ENCODE results near the gene PCDHGB6. TPM values are rescaled to one million over a fixed set of nuclear protein-coding genes. Genes with fewer than 3 reads are reported as not detected.
"Not testable (repeated sequence)": the region's sequence is repeated elsewhere in the genome, so short reads cannot be mapped to it uniquely, and the experiment has no call there.

The PCDHGB6 gene
- total RNA-seq, result 11.9 TPM
- long read RNA-seq, result 0 reads

DNA sequence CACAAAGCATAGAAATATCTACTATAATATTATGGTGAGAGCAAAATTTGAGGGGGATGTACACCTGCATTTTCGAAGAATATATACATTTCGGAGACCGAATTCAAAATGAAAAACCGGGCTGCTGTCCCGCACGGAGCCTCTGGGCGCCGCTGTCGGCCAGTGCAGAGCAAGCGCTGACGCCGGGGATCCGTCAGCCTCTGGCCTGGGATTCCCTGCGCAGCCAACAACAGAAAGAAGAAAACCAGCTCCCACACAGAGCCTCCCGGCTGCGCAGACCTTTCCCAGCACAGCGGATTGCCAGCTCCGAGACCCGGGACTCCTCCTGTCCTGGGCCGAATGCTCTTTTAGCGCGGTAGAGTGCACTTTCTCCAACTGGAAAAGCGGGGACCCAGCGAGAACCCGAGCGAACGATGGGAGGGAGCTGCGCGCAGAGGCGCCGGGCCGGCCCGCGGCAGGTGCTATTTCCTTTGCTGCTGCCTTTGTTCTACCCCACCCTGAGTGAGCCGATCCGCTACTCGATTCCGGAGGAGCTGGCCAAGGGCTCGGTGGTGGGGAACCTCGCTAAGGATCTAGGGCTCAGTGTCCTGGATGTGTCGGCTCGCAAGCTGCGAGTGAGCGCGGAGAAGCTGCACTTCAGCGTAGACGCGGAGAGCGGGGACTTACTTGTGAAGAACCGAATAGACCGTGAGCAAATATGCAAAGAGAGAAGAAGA lies at the start of gene PCDHGB6:
TSS of gene PCDHGB6 (plus strand) at position 232 of the 716 bp plus-strand sequence. CDS start at position 414, 182 bp downstream.
- peak; percentile 71 for DNase-seq (ENCODE audit: low spot score)
- intact Hi-C loops (cut with DNase I), result not testable (repeated sequence)

DNA sequence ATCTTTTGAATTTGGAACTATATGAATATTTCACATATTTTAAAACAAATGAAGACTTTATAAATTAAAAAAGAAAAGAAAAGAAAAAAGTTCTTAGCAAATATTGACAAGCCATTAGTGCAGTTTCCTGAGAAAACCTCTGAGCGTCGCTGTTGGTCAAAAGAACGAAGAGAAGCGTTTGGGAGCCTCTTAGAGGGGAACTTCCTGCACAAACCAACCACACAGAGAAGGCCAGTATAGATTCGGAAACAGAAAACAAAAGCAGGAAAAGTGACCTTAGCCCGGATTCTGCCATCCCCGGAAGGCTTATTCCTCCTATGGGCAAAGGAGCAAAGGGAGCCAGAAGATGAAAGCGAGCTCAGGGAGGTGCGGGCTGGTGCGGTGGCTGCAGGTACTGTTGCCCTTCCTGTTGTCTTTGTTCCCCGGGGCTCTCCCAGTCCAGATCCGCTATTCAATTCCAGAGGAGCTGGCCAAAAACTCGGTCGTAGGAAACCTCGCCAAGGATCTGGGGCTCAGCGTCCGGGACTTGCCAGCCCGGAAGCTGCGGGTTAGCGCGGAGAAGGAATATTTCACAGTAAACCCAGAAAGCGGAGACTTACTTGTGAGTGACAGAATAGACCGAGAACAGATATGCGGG lies 47.9 kb upstream of the PCDHGB6 start, which contains the start of gene PCDHGB2:
TSS of gene PCDHGB2 (plus strand) at position 205 of the 637 bp plus-strand sequence. CDS start at position 347, 142 bp downstream.
- DNase-seq (ENCODE audit: low spot score), result peak; percentile 49
- intact Hi-C loops (cut with DNase I), result loop anchor here (5.0 kb wide), 1 partner anchor 42 kb away; the partner anchor contains the start of gene PCDHGA9

DNA sequence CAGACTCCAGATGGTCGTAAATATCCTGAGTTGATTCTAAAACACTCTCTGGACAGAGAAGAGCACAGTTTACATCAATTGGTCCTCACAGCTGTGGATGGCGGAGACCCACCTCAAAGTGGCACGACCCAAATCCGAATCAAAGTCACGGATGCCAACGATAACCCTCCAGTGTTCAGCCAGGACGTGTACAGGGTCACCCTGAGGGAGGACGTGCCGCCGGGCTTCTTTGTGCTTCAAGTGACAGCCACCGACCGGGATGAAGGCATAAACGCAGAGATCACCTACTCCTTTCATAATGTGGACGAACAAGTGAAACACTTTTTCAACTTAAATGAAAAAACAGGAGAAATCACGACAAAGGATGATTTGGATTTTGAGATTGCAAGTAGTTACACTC lies 47.1 kb upstream of the PCDHGB6 start:
- DNase-seq (ENCODE audit: low spot score), result no peak
- intact Hi-C loops (cut with DNase I), result no loop called here

DNA sequence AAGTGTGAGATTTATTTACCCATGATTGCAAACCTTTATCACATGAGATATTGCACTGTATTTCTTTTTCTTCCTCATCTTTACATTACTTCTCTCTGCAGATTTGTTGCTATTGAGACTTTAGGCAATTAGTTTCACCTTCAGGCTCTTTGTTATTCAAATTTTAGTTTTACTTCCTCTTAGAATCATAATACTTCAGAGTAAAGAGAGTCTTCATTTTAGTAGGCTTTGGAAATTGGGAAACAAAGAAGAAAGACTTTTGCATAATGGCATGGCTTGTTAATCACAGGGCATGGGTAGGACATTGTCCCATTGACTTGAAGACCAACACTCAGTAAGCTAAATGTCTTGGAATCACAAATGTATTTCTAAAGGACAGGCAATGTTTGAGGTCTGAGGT lies 45.1 kb upstream of the PCDHGB6 start:
- DNase-seq (ENCODE audit: low spot score), result no peak
- intact Hi-C loops (cut with DNase I), result no loop called here

DNA sequence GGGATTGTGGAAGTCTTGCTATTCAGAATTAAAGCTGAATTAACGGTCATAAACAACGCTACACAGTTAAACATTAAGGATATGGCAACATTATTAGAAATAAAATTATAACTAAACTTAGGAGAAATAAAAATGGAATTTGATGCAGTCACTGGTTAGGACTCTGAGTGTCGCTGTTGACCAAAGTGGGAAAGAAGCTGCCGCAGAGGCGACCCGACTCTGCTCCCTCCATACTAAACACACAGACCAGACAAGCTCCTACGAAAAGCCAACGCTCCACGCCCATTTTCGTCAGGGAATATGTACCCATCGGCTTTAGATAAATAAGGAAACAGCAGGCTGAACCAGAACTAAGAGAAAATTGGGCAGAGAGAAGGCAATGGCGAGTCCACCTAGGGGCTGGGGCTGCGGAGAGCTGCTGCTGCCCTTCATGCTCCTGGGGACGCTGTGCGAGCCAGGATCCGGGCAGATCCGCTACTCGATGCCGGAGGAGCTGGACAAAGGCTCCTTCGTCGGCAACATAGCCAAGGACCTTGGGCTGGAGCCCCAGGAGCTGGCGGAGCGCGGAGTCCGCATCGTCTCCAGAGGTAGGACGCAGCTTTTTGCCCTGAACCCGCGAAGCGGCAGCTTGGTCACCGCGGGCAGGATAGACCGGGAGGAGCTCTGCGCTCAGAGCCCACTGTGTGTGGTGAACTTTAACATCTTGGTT lies 43.7 kb upstream of the PCDHGB6 start, which contains the start of gene PCDHGA5:
TSS of gene PCDHGA5 (plus strand) at position 211 of the 709 bp plus-strand sequence. CDS start at position 380, 169 bp downstream.
- intact Hi-C loops (cut with DNase I), result no loop called here
- peak; percentile 49 for DNase-seq (ENCODE audit: low spot score)

DNA sequence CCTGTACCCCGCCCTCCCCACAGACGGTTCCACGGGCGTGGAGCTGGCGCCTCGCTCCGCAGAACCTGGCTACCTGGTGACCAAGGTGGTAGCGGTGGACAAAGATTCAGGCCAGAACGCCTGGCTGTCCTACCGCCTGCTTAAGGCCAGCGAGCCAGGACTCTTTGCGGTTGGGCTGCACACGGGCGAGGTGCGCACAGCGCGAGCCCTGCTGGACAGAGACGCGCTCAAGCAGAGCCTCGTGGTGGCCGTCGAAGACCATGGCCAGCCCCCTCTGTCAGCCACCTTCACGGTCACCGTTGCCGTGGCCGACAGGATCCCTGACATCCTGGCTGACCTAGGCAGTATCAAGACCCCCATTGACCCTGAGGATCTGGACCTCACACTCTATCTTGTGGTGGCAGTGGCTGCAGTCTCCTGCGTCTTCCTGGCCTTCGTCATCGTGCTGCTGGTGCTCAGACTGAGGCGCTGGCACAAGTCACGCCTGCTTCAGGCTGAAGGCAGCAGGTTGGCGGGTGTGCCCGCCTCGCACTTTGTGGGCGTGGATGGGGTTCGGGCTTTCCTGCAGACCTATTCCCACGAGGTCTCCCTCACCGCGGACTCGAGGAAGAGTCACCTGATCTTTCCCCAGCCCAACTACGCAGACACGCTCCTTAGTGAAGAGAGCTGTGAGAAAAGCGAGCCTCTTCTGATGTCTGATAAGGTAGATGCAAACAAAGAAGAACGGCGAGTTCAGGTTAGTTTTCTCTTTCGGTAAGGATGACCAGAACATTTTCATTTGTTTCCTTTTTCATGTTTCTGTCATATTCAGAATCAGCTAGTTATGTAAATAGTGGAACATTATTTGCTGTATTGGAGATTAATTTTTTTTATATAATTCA lies 41.6 kb upstream of the PCDHGB6 start:
- intact Hi-C loops (cut with DNase I), result no loop called here
- DNase-seq (ENCODE audit: low spot score), result no peak

DNA sequence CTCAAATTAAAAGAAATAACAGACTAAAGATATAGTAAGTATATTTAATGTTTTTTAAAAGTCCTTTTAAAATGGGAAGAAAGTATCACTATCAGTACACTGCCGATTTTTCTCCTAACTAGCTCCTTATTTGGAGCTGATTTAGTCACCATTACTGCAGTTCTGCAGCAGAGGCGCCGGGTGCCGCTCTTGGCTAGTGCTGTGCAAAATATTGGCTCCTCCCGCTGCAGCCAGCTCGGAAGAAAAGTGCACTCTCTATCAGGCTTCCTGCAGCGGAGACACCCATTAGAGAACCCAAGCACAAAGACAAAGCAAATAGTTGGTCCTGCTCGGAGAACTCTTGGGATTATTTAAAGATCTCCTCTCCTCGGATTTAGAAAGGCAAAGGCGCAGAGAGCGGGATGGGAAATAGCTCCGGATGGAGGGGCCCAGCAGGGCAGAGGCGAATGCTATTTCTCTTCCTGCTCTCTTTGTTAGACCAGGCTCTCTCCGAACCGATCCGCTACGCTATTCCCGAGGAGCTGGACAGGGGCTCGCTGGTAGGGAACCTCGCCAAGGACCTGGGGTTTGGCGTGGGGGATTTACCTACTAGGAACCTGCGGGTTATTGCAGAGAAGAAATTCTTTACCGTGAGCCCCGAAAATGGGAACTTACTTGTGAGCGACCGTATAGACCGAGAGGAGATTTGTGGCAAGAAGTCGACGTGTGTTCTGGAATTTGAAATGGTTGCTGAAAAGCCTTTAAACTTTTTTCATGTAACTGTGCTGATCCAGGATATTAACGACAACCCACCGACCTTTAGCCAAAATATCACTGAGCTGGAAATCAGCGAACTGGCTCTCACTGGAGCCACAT lies 37.6 kb upstream of the PCDHGB6 start, which contains the start of gene PCDHGB3:
TSS of gene PCDHGB3 (plus strand) at position 249 of the 855 bp plus-strand sequence. CDS start at position 402, 153 bp downstream.
- intact Hi-C loops (cut with DNase I), result loop anchor here (2.0 kb wide), 1 partner anchor 21 kb away; no protein-coding TSS in a partner anchor
- peak; percentile 74 for DNase-seq (ENCODE audit: low spot score)

DNA sequence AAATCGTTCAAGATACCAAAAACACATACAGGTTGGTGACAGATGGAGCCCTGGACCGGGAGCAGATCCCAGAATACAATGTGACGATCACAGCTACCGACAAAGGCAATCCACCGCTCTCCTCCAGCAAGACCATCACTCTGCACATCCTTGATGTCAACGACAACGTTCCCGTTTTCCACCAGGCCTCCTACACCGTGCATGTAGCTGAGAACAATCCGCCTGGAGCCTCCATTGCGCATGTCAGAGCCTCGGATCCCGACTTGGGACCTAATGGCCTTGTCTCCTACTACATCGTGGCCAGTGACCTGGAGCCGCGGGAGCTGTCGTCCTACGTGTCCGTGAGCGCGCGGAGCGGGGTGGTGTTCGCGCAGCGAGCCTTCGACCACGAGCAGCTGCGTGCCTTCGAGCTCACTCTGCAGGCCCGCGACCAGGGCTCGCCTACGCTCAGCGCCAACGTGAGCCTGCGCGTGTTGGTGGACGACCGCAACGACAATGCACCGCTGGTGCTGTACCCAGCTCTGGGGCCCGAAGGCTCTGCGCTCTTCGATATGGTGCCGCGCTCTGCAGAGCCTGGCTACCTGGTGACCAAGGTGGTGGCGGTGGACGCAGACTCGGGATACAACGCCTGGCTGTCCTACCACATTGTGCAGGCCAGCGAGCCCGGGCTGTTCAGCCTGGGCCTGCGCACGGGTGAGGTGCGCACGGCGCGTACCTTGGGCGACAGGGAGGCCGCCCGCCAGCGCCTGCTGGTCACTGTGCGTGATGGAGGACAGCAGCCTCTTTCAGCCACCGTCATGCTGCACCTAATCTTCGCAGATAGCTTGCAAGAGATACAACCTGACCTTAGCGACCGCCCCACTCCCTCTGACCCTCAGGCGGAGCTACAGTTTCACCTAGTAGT lies 36.0 kb upstream of the PCDHGB6 start:
- DNase-seq (ENCODE audit: low spot score), result no peak
- intact Hi-C loops (cut with DNase I), result loop anchor here (2.0 kb wide), 1 partner anchor 19 kb away; no protein-coding TSS in a partner anchor

DNA sequence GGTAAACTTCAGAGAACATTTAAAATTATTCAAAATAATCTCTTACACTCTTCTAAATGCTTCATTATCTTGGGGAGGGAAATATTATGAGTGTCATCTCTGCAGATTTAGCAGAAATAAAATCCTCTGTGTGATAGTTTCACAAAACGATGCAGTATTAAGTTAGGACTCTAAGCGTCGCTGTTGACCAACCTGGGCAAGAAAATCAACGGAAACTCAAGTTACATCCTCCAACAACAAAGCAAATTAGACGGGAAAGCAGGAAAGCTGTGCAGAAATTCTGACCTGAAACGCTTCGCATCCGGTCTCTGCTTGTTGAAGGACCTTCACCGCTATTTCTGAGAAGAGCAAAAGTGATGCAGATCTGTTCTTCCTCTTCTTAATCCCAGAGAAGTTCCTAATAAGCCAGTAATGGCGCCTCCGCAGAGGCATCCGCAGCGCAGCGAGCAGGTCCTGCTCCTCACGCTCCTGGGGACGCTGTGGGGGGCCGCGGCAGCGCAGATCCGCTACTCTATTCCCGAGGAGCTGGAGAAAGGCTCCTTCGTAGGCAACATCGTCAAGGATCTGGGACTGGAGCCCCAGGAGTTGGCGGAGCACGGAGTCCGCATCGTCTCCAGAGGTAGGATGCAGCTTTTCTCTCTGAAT lies 34.0 kb upstream of the PCDHGB6 start, which contains the start of gene PCDHGA6:
TSS of gene PCDHGA6 (plus strand) at position 219 of the 645 bp plus-strand sequence. CDS start at position 412, 193 bp downstream.
- no peak for DNase-seq (ENCODE audit: low spot score)
- intact Hi-C loops (cut with DNase I), result no loop called here

DNA sequence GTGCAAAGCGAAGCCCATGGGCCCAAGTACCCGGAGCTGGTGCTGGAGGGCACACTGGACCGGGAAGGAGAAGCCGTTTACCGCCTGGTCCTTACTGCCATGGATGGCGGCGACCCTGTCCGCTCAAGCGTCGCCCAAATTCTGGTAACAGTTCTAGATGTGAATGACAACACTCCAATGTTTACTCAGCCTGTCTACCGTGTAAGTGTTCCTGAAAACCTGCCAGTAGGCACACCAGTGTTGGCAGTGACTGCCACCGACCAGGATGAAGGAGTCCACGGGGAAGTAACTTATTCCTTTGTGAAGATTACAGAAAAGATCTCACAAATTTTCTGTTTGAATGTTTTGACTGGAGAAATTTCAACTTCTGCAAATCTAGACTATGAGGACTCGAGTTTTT lies 33.2 kb upstream of the PCDHGB6 start:
- intact Hi-C loops (cut with DNase I), result no loop called here
- DNase-seq (ENCODE audit: low spot score), result no peak

DNA sequence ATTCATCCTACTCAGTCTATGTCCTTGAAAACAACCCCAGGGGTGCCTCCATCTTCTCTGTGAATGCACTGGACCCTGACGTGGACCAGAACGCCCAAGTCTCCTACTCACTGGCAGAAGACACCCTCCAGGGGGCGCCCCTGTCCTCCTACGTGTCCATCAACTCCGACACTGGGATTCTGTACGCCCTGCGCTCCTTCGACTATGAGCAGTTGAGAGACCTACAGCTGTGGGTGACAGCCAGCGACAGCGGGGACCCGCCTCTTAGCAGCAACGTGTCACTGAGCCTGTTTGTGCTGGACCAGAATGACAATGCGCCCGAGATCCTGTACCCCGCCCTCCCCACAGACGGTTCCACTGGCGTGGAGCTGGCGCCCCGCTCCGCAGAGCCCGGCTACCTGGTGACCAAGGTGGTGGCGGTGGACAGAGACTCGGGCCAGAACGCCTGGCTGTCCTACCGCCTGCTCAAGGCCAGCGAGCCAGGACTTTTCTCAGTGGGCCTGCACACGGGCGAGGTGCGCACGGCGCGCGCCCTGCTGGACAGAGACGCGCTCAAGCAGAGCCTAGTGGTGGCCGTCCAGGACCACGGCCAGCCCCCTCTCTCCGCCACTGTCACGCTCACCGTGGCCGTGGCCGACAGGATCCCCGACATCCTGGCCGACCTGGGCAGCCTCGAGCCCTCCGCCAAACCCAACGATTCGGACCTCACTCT lies 32.2 kb upstream of the PCDHGB6 start:
- intact Hi-C loops (cut with DNase I); DNase-seq (ENCODE audit: low spot score): not testable (repeated sequence)

DNA sequence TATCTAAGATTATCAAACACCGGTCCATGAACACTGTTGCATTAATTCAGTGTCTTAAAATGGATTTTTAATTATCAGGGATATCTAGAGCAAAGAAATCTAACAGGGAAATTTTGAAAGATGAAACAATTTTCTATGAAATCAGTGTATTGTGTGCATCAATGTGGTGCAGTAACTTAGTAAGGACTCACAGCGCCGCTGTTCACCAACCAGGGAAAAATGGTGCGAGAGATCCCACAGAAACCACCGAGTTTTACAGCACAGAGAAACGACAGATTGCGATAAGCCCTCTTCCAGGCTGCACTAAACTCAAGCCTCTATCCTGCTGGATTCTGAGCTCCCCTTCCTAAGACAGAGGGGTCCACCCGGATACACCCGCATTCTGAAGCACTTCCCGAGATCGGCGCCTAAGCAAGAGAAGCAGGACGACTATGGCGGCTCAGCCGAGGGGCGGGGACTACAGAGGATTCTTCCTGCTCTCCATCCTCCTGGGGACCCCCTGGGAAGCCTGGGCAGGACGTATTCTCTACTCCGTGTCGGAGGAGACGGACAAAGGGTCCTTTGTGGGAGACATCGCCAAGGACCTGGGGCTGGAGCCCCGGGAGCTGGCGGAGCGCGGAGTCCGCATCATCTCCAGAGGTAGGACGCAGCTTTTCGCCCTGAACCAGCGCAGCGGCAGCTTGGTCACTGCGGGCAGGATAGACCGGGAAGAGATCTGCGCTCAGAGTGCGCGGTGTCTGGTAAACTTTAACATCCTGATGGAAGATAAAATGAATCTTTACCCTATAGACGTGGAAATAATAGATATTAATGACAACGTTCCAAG lies 25.1 kb upstream of the PCDHGB6 start, which contains the start of gene PCDHGA7:
TSS of gene PCDHGA7 (plus strand) at position 274 of the 826 bp plus-strand sequence. CDS start at position 432, 158 bp downstream.
- no peak for DNase-seq (ENCODE audit: low spot score)
- intact Hi-C loops (cut with DNase I), result no loop called here

DNA sequence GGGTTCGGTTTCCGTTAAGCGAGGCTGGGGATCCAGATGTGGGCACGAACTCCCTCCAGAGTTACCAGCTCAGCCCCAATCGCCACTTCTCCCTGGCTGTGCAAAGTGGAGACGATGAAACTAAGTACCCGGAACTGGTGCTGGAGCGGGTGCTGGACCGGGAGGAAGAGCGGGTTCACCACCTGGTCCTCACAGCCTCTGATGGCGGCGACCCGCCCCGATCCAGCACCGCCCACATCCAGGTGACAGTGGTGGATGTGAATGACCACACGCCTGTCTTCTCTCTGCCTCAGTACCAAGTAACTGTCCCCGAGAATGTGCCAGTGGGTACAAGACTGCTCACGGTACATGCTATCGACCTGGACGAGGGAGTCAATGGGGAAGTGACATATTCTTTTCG lies 24.5 kb upstream of the PCDHGB6 start:
- no peak for DNase-seq (ENCODE audit: low spot score)
- intact Hi-C loops (cut with DNase I), result no loop called here

DNA sequence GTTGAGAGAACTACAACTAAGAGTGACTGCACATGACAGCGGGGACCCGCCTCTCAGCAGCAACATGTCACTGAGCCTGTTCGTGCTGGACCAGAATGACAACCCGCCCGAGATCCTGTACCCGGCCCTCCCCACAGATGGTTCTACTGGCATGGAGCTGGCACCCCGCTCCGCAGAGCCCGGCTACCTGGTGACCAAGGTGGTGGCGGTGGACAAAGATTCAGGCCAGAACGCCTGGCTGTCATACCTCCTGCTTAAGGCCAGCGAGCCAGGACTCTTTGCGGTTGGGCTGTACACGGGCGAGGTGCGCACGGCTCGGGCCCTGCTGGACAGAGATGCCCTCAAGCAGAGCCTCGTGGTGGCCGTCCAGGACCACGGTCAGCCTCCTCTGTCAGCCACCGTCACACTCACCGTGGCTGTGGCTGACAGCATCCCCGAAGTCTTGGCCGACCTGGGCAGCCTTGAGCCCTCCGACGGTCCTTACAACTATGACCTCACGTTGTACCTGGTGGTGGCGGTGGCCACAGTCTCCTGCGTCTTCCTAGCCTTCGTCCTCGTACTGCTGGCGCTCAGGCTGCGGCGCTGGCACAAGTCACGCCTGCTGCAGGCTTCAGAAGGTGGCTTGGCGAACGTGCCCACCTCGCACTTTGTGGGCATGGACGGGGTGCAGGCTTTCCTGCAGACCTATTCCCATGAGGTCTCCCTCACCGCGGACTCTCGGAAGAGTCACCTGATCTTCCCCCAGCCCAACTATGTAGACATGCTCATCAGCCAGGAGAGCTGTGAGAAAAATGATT lies 23.2 kb upstream of the PCDHGB6 start:
- DNase-seq (ENCODE audit: low spot score), result no peak

More for the DNA sequence above, 23.2 kb upstream of the PCDHGB6 start:
- intact Hi-C loops (cut with DNase I), result no loop called here

All from cardiac septum (tissue), 1 donor.